Ovary (tissue), 3 donors: ENCODE data around the gene TAS2R41.

ENCODE experiments used
- CTCF ChIP-seq, 3 donors: fragments of 450-650 bp in 2 of 3; fragments of 200-600 bp in 1 of 3; IDR thresholded peaks; one replicate each; pipeline versions ENCODE4 v1.5.1 to v1.8.0; 2016 to 2022; ENCODE audit warnings: antibody characterized with exemption in 3 of 3, mild to moderate bottlenecking in 1 of 3
- EP300 ChIP-seq: sonication (generic); formaldehyde crosslinking; IDR thresholded peaks from one replicate; pipeline ENCODE4 v1.6.1; 2017; ENCODE audit warnings: antibody characterized with exemption
- donor health status: DM: no; HTN: no; CAD: no.

GRCh38 chr7:143490717-143491306, 13.1 kb downstream of the TAS2R41 start:
- TF ChIP-seq CTCF (IDR thresholded peaks at IDR 0.05) (no peak), EP300 (no peak)
